Measurements from ENCODE around the gene ADCY6. TPM values are rescaled to one million over a fixed set of nuclear protein-coding genes. Genes with fewer than 3 reads are reported as not detected.

Gene ADCY6
- total RNA-seq, 1 donor from 2014 or later, result 27.2 TPM

GRCh38 chr12:48786591-48787544 is 2.0 kb downstream of the ADCY6 start:
- no peak for DNase-seq (ENCODE audit: low read depth in 2 of 2)

GRCh38 chr12:48783432-48783831 is 5.5 kb downstream of the ADCY6 start:
- DNase-seq (ENCODE audit: low read depth in 2 of 2), result no peak

GRCh38 chr12:48782457-48783395 is 6.2 kb downstream of the ADCY6 start:
- DNase-seq (ENCODE audit: low read depth in 2 of 2), result no peak

GRCh38 chr12:48781750-48782456 is 7.0 kb downstream of the ADCY6 start:
- DNase-seq (ENCODE audit: low read depth in 2 of 2), result no peak

- DNase-seq (ENCODE audit: low read depth in 2 of 2), result no peak
Measured at GRCh38 chr12:48780381-48781025, 8.4 kb downstream of the ADCY6 start.

- peak; percentile 36 to 82 for DNase-seq (ENCODE audit: low read depth in 2 of 2)
Measured at GRCh38 chr12:48779869-48780268, 9.0 kb downstream of the ADCY6 start.

GRCh38 chr12:48777501-48778400 is 11.1 kb downstream of the ADCY6 start:
- DNase-seq (ENCODE audit: low read depth in 2 of 2), result no peak

GRCh38 chr12:48776956-48777355 is 11.9 kb downstream of the ADCY6 start:
- no peak for DNase-seq (ENCODE audit: low read depth in 2 of 2)

- no peak for DNase-seq (ENCODE audit: low read depth in 2 of 2)
Measured at GRCh38 chr12:48775991-48776649, 12.8 kb downstream of the ADCY6 start.

- DNase-seq (ENCODE audit: low read depth in 2 of 2), result no peak
Measured at GRCh38 chr12:48775299-48775698, 13.6 kb downstream of the ADCY6 start.

- DNase-seq (ENCODE audit: low read depth in 2 of 2), result no peak
Measured at GRCh38 chr12:48774516-48774915, 14.4 kb downstream of the ADCY6 start.

GRCh38 chr12:48773686-48774085 is 15.2 kb downstream of the ADCY6 start:
- DNase-seq (ENCODE audit: low read depth in 2 of 2), result no peak

GRCh38 chr12:48771588-48772112 is 17.2 kb downstream of the ADCY6 start:
- no peak for DNase-seq (ENCODE audit: low read depth in 2 of 2)

- DNase-seq (ENCODE audit: low read depth in 2 of 2), result no peak
Measured at GRCh38 chr12:48770756-48771155, 18.1 kb downstream of the ADCY6 start.

- DNase-seq (ENCODE audit: low read depth in 2 of 2), result no peak
Measured at GRCh38 chr12:48768736-48769135, 20.2 kb downstream of the ADCY6 start.

GRCh38 chr12:48768147-48768546 is 20.7 kb downstream of the ADCY6 start:
- DNase-seq (ENCODE audit: low read depth in 2 of 2), result no peak

- DNase-seq (ENCODE audit: low read depth in 2 of 2), result no peak
Measured at GRCh38 chr12:48767521-48767920, 21.4 kb downstream of the ADCY6 start.

- no peak for DNase-seq (ENCODE audit: low read depth in 2 of 2)
Measured at GRCh38 chr12:48767047-48767446, 21.8 kb downstream of the ADCY6 start.

GRCh38 chr12:48765753-48766162 is 23.1 kb downstream of the ADCY6 start:
- no peak for DNase-seq (ENCODE audit: low read depth in 2 of 2)
